NCI-H2081 treated with DMSO at 0.1 percent for 48 hours (cell line): ENCODE results near the gene PARP1.
"Not testable (repeated sequence)": the region's sequence is repeated elsewhere in the genome, so short reads cannot be mapped to it uniquely, and the experiment has no call there.

ENCODE experiments used
- DNase-seq: peaks from one replicate; lab custom pipeline; 2025; lab: John Stamatoyannopoulos, UW

The PARP1 gene

DNA sequence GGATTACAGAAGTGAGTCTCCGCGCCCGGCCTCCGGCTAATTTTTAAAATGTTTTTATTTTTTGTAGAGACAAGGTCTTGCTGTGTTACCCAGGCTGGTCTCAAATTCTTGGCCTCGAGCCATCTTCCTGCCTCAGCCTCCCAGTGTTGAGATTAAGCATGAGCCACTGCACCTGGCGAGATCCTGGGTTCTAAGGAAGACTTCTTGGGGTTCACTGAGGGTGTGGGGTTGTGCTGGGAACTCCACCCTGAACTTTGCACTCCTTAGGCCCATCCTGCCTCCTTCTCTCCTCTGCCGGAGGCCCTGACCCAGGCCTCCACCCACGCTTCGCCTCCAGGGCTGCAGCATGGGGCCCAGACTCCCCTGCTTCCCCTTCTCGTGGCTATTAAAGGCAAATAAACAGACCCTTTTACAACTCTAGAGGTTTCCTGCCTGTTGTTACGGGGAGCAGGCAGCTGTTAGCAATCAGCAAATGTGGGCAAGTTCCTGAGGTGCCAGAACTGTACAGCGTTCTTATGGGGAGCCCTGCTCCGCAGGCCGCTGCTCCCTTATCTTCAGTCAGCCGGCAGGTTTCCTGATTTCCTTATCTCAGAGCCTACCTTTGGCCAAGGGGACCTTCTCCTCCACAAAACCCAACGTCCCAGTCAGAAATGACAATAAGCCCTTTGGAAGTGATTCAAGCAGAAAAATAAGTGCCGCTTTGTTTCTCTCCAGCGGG, 57.9 kb downstream of the PARP1 start:
- no peak for DNase-seq

DNA sequence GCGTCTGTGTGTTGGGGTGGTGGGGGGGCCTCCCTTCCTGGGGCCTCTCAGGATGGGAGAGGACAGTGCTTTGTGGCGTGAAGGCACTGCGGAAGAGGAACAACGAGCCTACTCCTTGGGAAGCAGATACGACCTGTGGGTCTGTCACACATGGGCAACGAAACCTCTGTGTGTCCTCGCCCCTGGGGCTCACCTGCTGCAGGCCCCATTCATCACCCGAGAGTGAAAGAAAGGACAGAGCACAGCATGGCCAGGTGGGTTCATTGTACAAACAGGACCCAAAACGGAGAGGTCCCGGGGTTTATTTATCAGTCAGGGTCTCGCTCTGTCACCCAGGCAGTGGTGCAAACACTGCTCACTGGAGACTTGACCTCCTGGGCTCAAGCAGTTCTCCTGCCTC, 58.8 kb downstream of the PARP1 start:
- no peak for DNase-seq

DNA sequence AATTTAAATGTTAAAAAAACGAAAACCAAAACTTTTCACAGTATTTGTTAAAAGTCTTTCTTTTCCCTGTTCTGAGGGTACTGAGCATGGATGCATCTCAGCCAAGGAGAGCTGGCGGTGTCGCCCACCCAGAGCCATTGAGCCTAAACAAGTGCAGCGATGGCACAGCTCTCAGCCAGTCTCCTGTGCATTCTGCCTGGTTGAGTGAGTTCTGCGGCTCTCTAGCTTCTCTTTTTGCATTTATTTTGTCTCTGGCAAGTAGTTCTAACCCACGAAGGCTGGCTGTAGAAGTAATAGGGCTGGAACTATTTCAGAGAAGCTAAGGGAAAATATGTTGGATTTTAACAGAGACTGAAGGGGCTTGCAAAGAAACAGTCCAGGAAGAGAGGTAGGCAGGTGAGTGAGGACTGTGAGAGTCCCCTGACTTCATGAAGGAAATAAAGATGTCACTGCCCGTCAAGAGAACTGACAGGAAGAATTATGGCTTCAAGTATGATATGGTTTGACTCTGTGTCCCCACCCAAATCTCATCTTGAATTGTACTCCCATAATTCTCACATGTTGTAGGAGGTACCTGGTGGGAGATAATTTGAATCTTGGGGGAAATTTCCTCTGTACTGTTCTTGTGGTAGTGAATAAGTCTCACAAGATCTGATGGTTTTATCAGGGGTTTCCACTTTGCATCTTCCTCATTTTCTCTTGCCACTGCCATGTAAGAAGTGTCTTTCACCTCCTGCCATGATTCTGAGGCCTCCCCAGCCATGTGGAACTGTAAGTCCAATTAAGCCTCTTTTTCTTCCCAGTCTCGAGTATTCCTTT, 63.2 kb downstream of the PARP1 start:
- no peak for DNase-seq

DNA sequence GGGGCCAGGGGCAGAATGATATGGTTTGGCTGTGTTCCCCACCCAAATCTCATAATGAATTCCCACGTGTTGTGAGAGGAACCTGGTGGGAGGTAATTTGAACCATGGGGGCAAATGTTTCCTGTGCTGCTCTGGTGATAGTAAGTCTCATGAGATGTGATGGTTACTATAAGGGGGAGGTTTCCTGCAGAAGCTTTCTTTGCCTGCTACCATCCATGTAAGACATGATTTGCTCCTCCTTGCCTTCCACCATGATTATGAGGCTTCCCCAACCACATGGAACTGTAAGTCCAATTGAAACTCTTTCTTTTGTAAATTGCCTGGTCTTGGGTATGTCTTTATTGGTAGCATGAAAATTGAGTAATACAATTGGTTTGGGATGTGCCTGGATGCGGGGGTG, 65.2 kb downstream of the PARP1 start:
- no peak for DNase-seq

DNA sequence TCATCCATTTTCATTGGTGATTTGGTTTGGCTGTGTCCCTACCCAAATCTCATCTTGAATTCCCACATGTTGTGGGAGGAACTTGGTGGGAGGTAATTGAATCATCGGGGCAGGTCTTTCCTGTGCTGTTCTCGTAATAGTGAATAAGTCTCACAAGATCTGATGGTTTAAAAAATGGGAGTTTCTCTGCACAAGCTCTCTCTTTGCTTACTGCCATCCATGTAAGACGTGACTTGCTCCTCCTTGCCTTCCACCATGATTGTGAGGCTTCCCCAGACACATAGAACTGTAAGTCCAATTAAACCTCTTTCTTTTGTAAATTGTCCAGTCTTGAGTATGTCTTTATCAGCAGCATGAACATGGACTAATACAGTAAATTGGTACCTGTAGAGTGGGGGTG, 67.8 kb downstream of the PARP1 start:
- DNase-seq: not testable (repeated sequence)

DNA sequence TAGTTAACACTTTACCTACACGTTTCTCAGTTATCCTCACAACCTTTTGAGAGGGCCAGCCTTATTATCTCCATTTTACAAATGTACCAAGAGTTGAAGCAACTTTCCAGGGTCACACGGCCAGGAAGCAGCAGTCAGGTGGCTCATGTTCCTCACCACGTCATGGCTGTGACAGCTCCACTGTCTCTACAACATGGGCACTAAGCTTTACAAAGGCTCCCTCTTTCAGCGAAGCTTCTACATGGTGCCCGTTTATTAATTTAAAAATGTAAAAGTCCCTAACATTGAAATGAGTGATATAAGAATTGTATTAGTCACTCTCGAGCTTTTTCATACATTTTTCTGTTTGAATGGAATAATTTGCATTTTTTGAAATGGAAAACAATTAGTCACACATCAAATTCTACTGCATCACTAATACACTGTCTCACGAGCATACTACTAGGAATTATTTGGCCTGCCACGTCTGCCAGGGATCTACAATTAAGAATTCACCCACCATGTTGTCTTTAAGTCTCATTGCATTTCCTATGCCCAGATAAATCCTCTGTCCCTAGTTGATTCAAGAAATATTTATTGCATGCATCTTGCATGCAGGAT, 70.5 kb downstream of the PARP1 start:
- no peak for DNase-seq

DNA sequence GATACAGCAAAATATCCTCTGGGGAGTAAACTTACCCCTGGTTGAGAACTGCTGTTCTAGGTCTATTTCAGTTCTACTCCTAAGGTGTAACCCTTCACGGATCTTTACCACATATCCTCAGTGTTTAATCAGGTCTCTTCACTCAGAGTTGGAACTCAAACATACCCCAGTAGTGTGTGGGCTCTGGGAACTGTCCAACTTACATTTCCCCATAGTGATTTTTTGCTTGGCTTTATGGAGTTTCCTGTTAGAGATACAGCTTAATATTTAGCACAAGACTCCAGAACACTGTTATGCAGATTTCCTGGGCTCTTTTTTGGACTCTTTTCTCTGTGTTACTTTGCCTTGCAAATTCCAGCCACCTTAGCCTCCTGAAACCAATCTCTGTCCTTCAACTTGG, 72.2 kb downstream of the PARP1 start:
- no peak for DNase-seq

DNA sequence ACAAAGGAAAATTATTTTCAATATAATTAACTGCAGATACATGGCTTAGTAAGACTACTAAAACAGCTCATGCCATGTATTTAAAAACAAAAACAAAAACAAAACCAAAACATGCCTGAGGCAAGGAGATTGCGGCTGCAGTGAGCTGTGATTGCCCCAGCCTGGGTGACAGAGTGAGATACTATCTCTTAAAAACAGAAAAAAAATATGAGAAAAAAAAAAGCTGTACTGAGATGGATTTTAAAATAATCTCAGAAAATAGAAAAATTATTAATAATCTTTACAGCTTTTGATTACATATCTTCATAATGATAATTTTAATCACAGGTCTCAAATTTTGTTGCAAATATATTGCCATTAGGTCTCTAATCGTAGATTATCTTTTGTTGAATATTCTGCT, 74.9 kb downstream of the PARP1 start:
- DNase-seq: no peak

DNA sequence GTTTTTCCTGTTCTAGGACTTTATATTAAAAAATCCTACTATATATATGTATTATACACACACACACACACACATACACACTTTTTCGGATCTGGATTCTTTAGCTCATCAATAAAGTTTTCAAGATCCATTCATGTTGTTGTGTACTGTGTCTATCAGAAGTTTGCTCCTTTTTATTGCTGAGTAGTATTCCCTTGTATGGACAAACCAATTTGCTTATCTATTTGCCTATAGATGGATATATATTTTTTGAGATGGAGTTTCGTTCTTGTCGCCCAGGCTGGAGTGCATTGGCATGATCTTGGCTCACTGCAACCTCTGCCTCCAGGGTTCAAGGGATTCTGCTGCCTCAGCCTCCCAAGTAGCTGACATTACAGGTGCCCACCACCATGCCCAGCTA, 78.7 kb downstream of the PARP1 start:
- no peak for DNase-seq

DNA sequence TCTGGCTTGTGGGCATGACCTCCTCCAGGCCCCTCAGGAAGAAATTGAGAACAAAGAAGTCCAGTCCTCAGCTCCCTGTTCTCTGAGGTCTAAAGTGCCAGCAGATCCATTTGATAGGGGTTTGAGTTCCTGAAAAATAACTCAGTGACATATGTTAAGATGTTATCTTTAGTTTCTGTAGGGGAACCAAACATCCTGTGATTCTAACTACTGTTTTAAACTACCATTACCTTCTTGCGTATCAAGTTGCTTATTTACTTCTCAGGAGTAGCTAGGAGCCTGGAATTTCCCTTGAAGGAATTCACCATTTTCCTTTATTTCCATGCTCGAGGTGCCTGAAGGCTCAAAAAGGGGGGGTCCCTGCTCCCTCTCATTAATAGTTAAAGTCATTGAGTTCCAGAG, 80.1 kb downstream of the PARP1 start:
- no peak for DNase-seq

DNA sequence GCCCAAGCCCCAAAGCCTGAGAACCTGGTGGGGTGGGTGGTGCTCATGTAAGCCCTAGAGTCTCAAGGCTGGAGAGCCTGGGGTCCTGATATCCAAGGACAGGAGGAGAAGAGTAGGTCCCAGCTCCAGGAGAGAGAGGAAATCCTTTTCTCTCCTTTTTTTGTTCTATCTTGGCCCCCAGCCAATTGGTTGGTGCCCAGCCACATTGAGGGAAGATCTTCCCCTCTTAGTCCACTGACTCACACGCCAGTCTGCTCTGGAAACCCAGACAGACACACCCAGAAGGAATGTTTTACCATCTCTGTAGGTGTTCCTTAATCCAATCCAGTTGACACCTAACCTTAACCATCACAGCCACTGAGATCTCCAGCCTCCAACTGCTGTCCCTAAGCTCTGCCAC, 82.7 kb downstream of the PARP1 start:
- no peak for DNase-seq

DNA sequence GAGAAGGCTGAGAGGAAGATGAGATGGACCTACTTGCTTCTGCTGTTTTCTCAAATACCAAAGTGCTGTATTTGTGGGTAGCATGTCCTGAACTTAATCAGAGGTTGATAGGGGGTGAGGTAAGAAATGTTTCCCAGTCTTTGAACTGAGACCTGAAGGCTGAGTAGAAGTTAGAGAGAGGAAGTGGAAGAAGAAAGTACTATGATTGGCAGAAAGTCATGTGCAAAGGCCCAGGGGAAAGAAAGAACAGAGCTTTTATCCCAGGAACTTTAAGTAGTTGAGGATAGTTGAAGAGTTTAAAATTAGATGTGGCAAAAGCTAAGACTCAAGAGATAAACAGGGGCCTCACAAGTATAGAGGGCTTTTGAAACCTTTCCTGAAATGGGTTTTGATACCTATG, 83.4 kb downstream of the PARP1 start:
- DNase-seq: no peak

DNA sequence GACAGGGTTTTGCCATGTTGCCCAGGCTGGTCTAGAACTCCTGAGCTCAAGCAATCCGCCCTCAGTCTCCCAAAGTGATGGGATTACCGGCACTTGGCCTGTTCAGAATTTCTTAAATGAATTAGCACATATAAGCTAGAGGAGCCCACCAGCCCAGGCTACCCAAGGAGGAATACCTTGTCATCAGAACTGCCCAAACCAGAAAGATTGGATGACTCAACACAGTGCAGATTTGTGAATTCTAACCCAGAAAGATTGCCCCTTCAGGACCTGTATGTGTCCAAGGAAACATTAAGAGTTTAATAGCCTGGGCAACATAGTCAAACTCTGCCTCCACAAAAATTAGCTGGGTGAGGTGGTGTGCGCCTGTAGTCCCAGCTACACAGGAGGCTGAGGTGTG, 84.9 kb downstream of the PARP1 start:
- DNase-seq: no peak

DNA sequence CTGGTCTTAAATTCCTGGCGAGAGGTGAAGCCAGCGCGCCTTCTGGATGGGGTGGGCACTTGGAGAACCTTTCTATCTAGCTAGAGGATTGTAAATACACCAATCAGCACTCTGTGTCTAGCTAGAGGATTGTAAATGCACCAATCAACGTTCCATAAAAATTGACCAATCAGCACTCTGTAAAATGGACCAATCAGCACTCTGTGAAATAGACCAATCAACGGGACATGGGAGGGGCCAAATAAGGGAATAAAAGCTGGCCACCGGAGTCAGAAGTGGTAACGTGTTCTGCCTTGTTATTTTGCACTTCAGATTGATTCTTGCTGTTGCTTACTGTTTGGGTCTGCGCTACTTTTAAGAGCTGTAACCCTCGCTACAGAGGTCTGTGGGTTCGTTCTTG, 87.0 kb downstream of the PARP1 start:
- DNase-seq: no peak

DNA sequence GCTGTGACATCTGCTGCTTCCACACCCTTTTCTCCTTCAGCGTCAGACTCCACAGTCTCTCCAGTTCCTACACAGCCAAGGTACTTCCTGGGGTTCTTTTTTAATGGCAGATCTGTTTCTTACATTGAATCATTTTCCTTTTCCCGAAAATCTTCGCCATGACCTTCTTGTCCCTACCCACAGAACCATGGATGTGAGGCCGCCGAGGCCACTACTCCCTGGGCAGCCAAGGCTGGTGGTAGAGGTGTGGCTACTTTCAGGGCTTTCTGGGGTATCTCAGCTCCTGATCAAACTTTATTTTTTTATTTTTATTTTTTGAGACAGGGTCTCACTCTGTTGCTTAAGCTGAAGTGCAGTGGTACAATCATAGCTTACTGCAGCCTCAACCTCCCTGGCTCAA, 89.4 kb downstream of the PARP1 start:
- no peak for DNase-seq

DNA sequence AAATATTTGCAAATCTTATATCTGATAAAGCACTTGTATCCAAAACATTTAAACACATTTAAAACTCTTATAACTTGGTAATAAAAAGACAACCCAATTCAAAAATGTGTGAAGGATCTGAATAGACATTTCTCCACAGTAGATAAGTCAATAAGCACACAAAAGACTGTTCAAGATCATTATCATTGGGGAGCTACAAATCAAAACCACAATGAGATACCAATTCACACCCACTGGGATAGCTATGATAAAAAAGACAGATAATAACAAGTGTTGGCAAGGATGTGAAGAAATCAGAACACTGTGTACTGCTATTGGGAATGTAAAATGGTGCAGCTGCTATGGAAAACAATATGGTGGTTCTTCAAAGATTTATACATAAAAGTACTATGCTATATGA, 93.8 kb downstream of the PARP1 start:
- DNase-seq: no peak

DNA sequence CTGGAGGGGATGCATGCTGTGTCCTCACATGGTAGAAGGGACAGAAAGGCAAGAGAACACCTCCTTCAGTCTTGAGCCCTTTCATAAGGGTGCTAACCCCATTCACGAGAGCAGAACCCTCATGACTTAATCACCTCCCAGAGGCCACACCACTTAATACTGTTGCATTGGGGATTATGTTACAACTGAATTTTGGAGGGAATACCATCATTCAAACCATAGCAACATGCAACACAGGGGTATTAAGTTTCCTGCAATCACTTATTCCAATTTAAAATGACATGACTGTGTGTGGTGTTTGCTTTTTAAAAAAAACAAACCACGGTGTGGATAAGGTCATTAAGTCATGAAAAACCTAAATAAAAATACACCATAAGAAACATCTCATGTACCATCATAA, 95.8 kb downstream of the PARP1 start:
- no peak for DNase-seq

DNA sequence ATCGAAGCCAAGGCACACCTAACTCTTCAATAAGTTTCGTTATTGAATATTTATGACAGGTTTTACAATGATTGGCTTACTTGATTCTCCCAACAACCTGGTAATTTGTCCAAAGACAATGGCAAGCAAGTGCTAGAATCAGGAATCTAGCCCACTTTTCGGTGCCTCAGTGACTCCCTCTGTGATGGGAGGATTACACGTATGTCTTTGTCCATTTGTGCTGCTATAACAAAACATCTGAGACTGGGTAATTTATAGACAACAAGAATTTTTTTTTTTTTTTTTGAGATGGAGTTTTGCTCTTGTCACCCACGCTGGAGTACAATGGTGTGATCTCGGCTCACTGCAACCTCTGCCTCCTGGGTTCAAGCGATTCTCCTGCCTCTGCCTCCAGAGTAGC, 96.5 kb downstream of the PARP1 start:
- no peak for DNase-seq
